Measurements from ENCODE around the gene RNF121. TPM values are rescaled to one million over a fixed set of nuclear protein-coding genes. Genes with fewer than 3 reads are reported as not detected.
A peak's percentile ranks its signal among the peaks of the same experiment; 100 is the strongest.

Gene RNF121
- total RNA-seq, 2 experiments from 2014 or later = 24.6 to 28.1 TPM

DNA sequence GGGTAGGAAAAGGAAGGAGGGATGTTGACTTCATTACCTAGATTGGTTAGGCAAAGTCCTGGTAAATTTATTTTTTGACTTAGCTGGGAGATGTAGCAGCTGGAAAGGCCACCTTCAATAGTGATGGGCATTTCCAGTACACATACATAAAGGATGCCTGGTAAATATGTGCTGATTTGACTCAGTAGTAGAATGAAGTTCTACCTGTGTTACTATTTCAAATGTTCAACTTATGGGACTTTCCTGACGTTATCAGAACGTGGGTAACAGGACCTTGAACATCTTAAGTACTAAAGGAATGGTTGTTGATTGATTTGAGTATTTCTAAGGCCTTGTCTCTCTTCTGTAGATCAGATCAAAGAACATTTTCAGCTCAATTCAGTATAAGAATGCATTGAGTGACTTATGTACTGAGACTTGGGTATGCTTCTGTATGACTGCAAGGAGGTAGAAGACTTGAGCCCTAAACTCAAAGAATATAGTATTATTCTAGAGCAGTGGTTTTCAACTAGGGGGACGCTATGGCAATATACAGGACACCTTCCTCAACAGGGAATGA lies 27.1 kb downstream of the RNF121 start:
- TF ChIP-seq EZH2phosphoT487 (IDR thresholded peaks at IDR 0.05; ENCODE audit: borderline replicate concordance, low read depth, low read length) = no peak
- TF ChIP-seq, protein P1, sequence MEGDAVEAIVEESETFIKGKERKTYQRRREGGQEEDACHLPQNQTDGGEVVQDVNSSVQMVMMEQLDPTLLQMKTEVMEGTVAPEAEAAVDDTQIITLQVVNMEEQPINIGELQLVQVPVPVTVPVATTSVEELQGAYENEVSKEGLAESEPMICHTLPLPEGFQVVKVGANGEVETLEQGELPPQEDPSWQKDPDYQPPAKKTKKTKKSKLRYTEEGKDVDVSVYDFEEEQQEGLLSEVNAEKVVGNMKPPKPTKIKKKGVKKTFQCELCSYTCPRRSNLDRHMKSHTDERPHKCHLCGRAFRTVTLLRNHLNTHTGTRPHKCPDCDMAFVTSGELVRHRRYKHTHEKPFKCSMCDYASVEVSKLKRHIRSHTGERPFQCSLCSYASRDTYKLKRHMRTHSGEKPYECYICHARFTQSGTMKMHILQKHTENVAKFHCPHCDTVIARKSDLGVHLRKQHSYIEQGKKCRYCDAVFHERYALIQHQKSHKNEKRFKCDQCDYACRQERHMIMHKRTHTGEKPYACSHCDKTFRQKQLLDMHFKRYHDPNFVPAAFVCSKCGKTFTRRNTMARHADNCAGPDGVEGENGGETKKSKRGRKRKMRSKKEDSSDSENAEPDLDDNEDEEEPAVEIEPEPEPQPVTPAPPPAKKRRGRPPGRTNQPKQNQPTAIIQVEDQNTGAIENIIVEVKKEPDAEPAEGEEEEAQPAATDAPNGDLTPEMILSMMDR (conservative IDR thresholded peaks at IDR 0.05; ENCODE audit: low read length) = no peak
- intact Hi-C loops (cut with micrococcal nuclease; ENCODE audit: unreplicated experiment) = no loop called here
- H3K36me3 ChIP-seq (ENCODE audit: insufficient read depth, low read length) = peaks cover 13% of the 10 kb centered on the region
- H2AFZ ChIP-seq (ENCODE audit: low read length) = no peak overlapping the region
- DNase-seq (ENCODE audit: low spot score) = no peak
- H4K20me1 ChIP-seq (ENCODE audit: insufficient read depth, low read length) = no peaks in the 10 kb centered on the region; the same call in 1 of the 2 replicates
- H3K4me3 ChIP-seq (ENCODE audit: low read depth, low read length, poor library complexity, severe bottlenecking) = no peak overlapping the region
- ChIA-PET POLR2A (interaction anchor here (0.6 to 1.8 kb wide), 5 partner anchors 10 to 115 kb away, joined by 3 to 6 read pairs (median 3); partner anchors contain the start of gene RNF121), CTCF (ENCODE audit: unreplicated experiment) (no interaction called here)
- peaks cover 8% of the 10 kb centered on the region for H3K4me1 ChIP-seq (ENCODE audit: insufficient read depth, low read length, poor library complexity, severe bottlenecking)
- no peaks in the 10 kb centered on the region for H3K9me3 ChIP-seq (ENCODE audit: low read length)
- H3K79me2 ChIP-seq (ENCODE audit: insufficient read depth, low read depth, low read length) = 0 out of 2 replicates have a peak, but pooled peaks cover 9% of the 10 kb centered on the region
- H3K27ac ChIP-seq (ENCODE audit: low read depth, low read length, poor library complexity, severe bottlenecking) = no peak overlapping the region
- H3K9me2 ChIP-seq (ENCODE audit: insufficient read depth, low read length) = no peaks in the 10 kb centered on the region
- no peak overlapping the region for H3K4me2 ChIP-seq (ENCODE audit: low read length)
- no TSS peak for BruUV-seq (replicated peaks)

DNA sequence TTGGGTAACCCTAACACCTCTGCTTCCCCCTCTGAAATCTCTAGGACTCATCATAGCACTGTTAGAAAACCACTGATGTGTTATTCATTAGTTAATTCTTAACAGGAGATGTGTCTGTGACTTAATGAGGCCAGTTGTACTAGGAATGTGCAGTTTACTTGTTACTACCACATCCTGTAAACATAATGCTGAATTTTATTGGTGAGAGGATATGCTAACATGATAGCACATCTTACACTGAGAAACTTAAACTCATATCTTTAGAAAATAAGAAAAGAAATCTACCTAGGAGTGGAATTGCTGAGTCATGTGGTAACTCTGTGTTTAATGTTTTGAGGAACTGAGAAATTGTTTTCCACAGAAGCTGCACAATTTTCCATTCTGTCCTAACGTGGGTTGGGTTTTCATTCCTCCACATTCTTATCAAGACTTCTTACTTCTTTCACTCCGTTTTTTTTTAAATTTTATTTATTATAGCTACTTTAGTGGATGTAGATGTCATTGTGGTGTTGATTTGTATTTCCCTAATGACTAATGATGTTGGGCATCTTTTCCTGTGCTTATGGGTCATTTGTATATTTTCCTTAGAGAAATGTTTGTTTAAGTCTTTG lies 33.7 kb downstream of the RNF121 start:
- no peaks in the 10 kb centered on the region for H4K20me1 ChIP-seq (ENCODE audit: insufficient read depth, low read length)
- peak overlapping the region; percentile 17; the same call in 1 of the 2 replicates for H3K4me2 ChIP-seq (ENCODE audit: low read length)
- peaks cover 8% of the 10 kb centered on the region for H3K4me1 ChIP-seq (ENCODE audit: insufficient read depth, low read length, poor library complexity, severe bottlenecking)
- H3K9me2 ChIP-seq (ENCODE audit: insufficient read depth, low read length) = no peaks in the 10 kb centered on the region
- no TSS peak for BruUV-seq (replicated peaks)
- no peak overlapping the region for H2AFZ ChIP-seq (ENCODE audit: low read length)
- H3K27ac ChIP-seq (ENCODE audit: low read depth, low read length, poor library complexity, severe bottlenecking) = no peak overlapping the region
- TF ChIP-seq EZH2phosphoT487 (IDR thresholded peaks at IDR 0.05; ENCODE audit: borderline replicate concordance, low read depth, low read length) = no peak
- TF ChIP-seq, protein P1 (conservative IDR thresholded peaks at IDR 0.05; ENCODE audit: low read length) = no peak
- peak; percentile 18 for DNase-seq (ENCODE audit: low spot score)
- ChIA-PET POLR2A (no interaction called here), CTCF (ENCODE audit: unreplicated experiment) (no interaction called here)
- H3K79me2 ChIP-seq (ENCODE audit: insufficient read depth, low read depth, low read length) = no peaks in the 10 kb centered on the region
- no peaks in the 10 kb centered on the region for H3K9me3 ChIP-seq (ENCODE audit: low read length)
- no peak overlapping the region for H3K4me3 ChIP-seq (ENCODE audit: low read depth, low read length, poor library complexity, severe bottlenecking)
- H3K36me3 ChIP-seq (ENCODE audit: insufficient read depth, low read length) = peaks cover 64% of the 10 kb centered on the region
- intact Hi-C loops (cut with micrococcal nuclease; ENCODE audit: unreplicated experiment) = no loop called here

DNA sequence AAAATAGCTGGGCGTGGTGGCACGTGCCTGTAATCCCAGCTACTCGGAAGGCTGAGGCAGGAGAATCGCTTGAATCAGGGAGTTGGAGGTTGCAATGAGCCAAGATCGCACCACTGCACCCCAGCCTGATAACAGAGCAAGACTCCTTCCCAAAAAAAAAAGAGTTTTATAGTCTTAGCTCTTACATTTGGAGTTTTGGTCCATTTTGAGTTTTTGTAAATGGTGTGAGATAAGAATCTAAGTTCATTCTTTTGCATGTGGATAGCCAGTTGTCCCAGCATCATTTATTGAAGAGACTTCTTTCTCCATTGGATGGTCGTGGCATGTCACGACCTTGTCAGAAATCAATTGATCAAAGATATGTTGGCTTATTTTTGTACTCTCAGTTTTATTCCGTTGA lies 34.6 kb downstream of the RNF121 start:
- no peak for TF ChIP-seq EZH2phosphoT487 (IDR thresholded peaks at IDR 0.05; ENCODE audit: borderline replicate concordance, low read depth, low read length)
- TF ChIP-seq, protein P1 (conservative IDR thresholded peaks at IDR 0.05; ENCODE audit: low read length) = no peak
- Histone ChIP-seq H2AFZ (ENCODE audit: low read length) (no peak overlapping the region), H3K9me2 (ENCODE audit: insufficient read depth, low read length) (no peaks in the 10 kb centered on the region), H4K20me1 (ENCODE audit: insufficient read depth, low read length) (no peaks in the 10 kb centered on the region), H3K79me2 (ENCODE audit: insufficient read depth, low read depth, low read length) (no peaks in the 10 kb centered on the region), H3K27ac (ENCODE audit: low read depth, low read length, poor library complexity, severe bottlenecking) (no peak overlapping the region), H3K36me3 (ENCODE audit: insufficient read depth, low read length) (peaks cover 72% of the 10 kb centered on the region), H3K4me3 (ENCODE audit: low read depth, low read length, poor library complexity, severe bottlenecking) (no peak overlapping the region), H3K9me3 (ENCODE audit: low read length) (no peaks in the 10 kb centered on the region), H3K4me1 (ENCODE audit: insufficient read depth, low read length, poor library complexity, severe bottlenecking) (peaks cover 8% of the 10 kb centered on the region), H3K4me2 (ENCODE audit: low read length) (no peak overlapping the region)
- ChIA-PET POLR2A (no interaction called here), CTCF (ENCODE audit: unreplicated experiment) (no interaction called here)
- intact Hi-C loops (cut with micrococcal nuclease; ENCODE audit: unreplicated experiment) = no loop called here
- BruUV-seq (replicated peaks) = no TSS peak
- no peak for DNase-seq (ENCODE audit: low spot score)
